Mesenchymal stem cell (in vitro differentiated cells and primary cell): Measurements from ENCODE around the gene RANBP1.

Source experiments
- DNase-seq: peaks from one replicate; pipeline ENCODE4 v3.0.0-alpha.2; 2013
- H2AFZ ChIP-seq: one replicate; pipeline ENCODE4 v1.6.1; 2013; ENCODE audit warnings: low read depth, mild to moderate bottlenecking, control low read depth, inconsistent platforms, low read length, moderate library complexity
- H2AK5ac ChIP-seq: 2 replicates; pipeline ENCODE4 v1.6.1; 2013; ENCODE audit warnings: low read length, moderate library complexity, mild to moderate bottlenecking, inconsistent platforms; ENCODE audit not compliant: severe bottlenecking
- H2BK120ac ChIP-seq: one replicate; pipeline ENCODE4 v1.6.1; 2013; ENCODE audit warnings: low read depth, mild to moderate bottlenecking, inconsistent platforms, low read length, moderate library complexity
- H2BK12ac ChIP-seq, 2 experiments: one replicate each; pipeline ENCODE4 v1.6.1; 2013; ENCODE audit warnings: inconsistent platforms in 2 of 2, low read length in 2 of 2, mild to moderate bottlenecking in 2 of 2, moderate library complexity in 2 of 2, control low read depth in 1 of 2
- H2BK15ac ChIP-seq: one replicate; pipeline ENCODE4 v1.6.1; 2013; ENCODE audit warnings: mild to moderate bottlenecking, low read depth, inconsistent platforms; ENCODE audit not compliant: poor library complexity, severe bottlenecking
- H2BK5ac ChIP-seq: 2 replicates; pipeline ENCODE4 v1.6.1; 2013; ENCODE audit warnings: low read depth, mild to moderate bottlenecking, low read length, control low read depth, inconsistent platforms; ENCODE audit not compliant: poor library complexity, severe bottlenecking
- H3K14ac ChIP-seq, 2 experiments: one replicate each; pipeline ENCODE4 v1.6.1; 2013; ENCODE audit warnings: inconsistent platforms in 2 of 2, low read length in 2 of 2, control low read depth in 1 of 2, mild to moderate bottlenecking in 1 of 2, moderate library complexity in 1 of 2
- H3K18ac ChIP-seq, 2 experiments: one replicate each; pipeline ENCODE4 v1.6.1; 2013; ENCODE audit warnings: inconsistent platforms in 2 of 2, low read length in 2 of 2, control low read depth in 1 of 2, low read depth in 1 of 2, mild to moderate bottlenecking in 1 of 2
- H3K23ac ChIP-seq, 2 experiments: one replicate each; pipeline ENCODE4 v1.6.1; 2013; ENCODE audit warnings: inconsistent platforms in 2 of 2, low read length in 2 of 2, mild to moderate bottlenecking in 2 of 2, moderate library complexity in 2 of 2, control low read depth in 1 of 2
- H3K27ac ChIP-seq: 2 replicates; pipeline ENCODE4 v1.5.1; 2013; ENCODE audit warnings: mild to moderate bottlenecking, moderate library complexity, low read length, control low read depth, inconsistent platforms; ENCODE audit not compliant: poor library complexity, severe bottlenecking
- H3K27me3 ChIP-seq, 2 experiments: 2 replicates each; pipeline versions ENCODE4 v1.6.1 to v1.7.0; 2013; ENCODE audit warnings: low read length in 2 of 2, mild to moderate bottlenecking in 2 of 2, moderate library complexity in 2 of 2, control low read depth in 1 of 2, inconsistent platforms in 1 of 2; ENCODE audit not compliant: control insufficient read depth in 1 of 2, insufficient read depth in 1 of 2
- H3K36me3 ChIP-seq, 2 experiments: 2 replicates each; pipeline versions ENCODE4 v1.6.1 to v1.7.0; 2013; ENCODE audit warnings: low read length in 2 of 2, control low read depth in 1 of 2, inconsistent platforms in 1 of 2, low read depth in 1 of 2, mild to moderate bottlenecking in 1 of 2; ENCODE audit not compliant: insufficient read depth in 2 of 2, control insufficient read depth in 1 of 2
- H3K4ac ChIP-seq, 2 experiments: one replicate each; pipeline ENCODE4 v1.6.1; 2013; ENCODE audit warnings: inconsistent platforms in 2 of 2, low read length in 2 of 2, mild to moderate bottlenecking in 2 of 2, moderate library complexity in 2 of 2, control low read depth in 1 of 2, low read depth in 1 of 2
- H3K4me1 ChIP-seq: 2 replicates; pipeline ENCODE4 v1.6.1; 2013; ENCODE audit warnings: low read depth, low read length, control low read depth; ENCODE audit not compliant: control insufficient read depth, insufficient read depth
- H3K4me2 ChIP-seq: 2 replicates; pipeline ENCODE4 v1.6.1; 2013; ENCODE audit warnings: low read length, mild to moderate bottlenecking, inconsistent platforms; ENCODE audit not compliant: poor library complexity, severe bottlenecking
- H3K4me3 ChIP-seq, 2 experiments: 2 replicates each; pipeline versions ENCODE4 v1.5.1 to v1.7.0; 2013; ENCODE audit warnings: low read length in 2 of 2, mild to moderate bottlenecking in 2 of 2, control low read depth in 1 of 2, low read depth in 1 of 2; ENCODE audit not compliant: insufficient read depth in 1 of 2
- H3K79me1 ChIP-seq: replicated peaks from 2 replicates; pipeline ENCODE4 v1.6.1; 2013; ENCODE audit warnings: mild to moderate bottlenecking, control low read depth, low read length, inconsistent platforms; ENCODE audit not compliant: poor library complexity, severe bottlenecking
- H3K9ac ChIP-seq: 2 replicates; pipeline ENCODE4 v1.7.0; 2013; ENCODE audit warnings: mild to moderate bottlenecking, low read length, moderate library complexity
- H3K9me3 ChIP-seq: 2 replicates; pipeline ENCODE4 v1.7.0; 2013; ENCODE audit warnings: mild to moderate bottlenecking, low read length; ENCODE audit not compliant: control insufficient read depth
- H4K8ac ChIP-seq: one replicate; pipeline ENCODE4 v1.6.1; 2013; ENCODE audit warnings: inconsistent platforms, mild to moderate bottlenecking, low read length, moderate library complexity
- H4K91ac ChIP-seq: one replicate; pipeline ENCODE4 v1.6.1; 2013; ENCODE audit warnings: mild to moderate bottlenecking, low read length, inconsistent platforms
- WGBS: methylation state at CpG from one replicate; pipeline ENCODE4 v1.1.7; 2013; ENCODE audit warnings: mixed read lengths; 5-methylcytosine and 5-hydroxymethylcytosine counted together

RANBP1 gene

GRCh38 chr22:20171288-20172140 lies 55.6 kb downstream of the RANBP1 start:
- peaks cover 23 to 64% of the 10 kb centered on the region in 2 experiments for H3K27me3 ChIP-seq
- H2BK15ac ChIP-seq = no peak overlapping the region
- no peaks in the 10 kb centered on the region for H3K9me3 ChIP-seq
- no peak overlapping the region for H3K9ac ChIP-seq
- H3K4me1 ChIP-seq = no peaks in the 10 kb centered on the region
- no peak overlapping the region for H2AFZ ChIP-seq
- H3K23ac ChIP-seq = no peak overlapping the region
- no peak for DNase-seq
- no peak overlapping the region for H3K14ac ChIP-seq
- no peak overlapping the region for H3K27ac ChIP-seq
- no peaks in the 10 kb centered on the region for H3K79me1 ChIP-seq
- H3K36me3 ChIP-seq = no peaks in the 10 kb centered on the region
- H3K18ac ChIP-seq = no peak overlapping the region
- H4K8ac ChIP-seq = no peak overlapping the region
- 83% methylated on average over 12 of the region's 12 CpGs for WGBS
- no peak overlapping the region for H2AK5ac ChIP-seq
- no peak overlapping the region for H4K91ac ChIP-seq
- no peak overlapping the region for H2BK120ac ChIP-seq
- H3K4me2 ChIP-seq = no peak overlapping the region
- H3K4me3 ChIP-seq = no peak overlapping the region
- H2BK12ac ChIP-seq = no peak overlapping the region
- no peak overlapping the region for H3K4ac ChIP-seq
- no peak overlapping the region for H2BK5ac ChIP-seq

GRCh38 chr22:20172141-20172613 lies 56.3 kb downstream of the RANBP1 start:
- no peak for DNase-seq
- Histone ChIP-seq H4K8ac (no peak overlapping the region), H3K36me3 (no peaks in the 10 kb centered on the region), H3K4me3 (no peak overlapping the region), H3K18ac (no peak overlapping the region), H3K4me2 (no peak overlapping the region), H3K9ac (no peak overlapping the region), H3K79me1 (no peaks in the 10 kb centered on the region), H2BK5ac (no peak overlapping the region), H3K4ac (no peak overlapping the region), H2BK15ac (no peak overlapping the region), H3K9me3 (no peaks in the 10 kb centered on the region), H3K4me1 (no peaks in the 10 kb centered on the region), H2BK120ac (no peak overlapping the region), H2AFZ (no peak overlapping the region), H3K27ac (no peak overlapping the region), H2AK5ac (no peak overlapping the region), H3K23ac (no peak overlapping the region), H3K27me3 (peaks cover 25 to 58% of the 10 kb centered on the region in 2 experiments), H3K14ac (no peak overlapping the region), H2BK12ac (no peak overlapping the region), H4K91ac (no peak overlapping the region)
- 88% methylated on average over 8 of the region's 10 CpGs for WGBS

GRCh38 chr22:20173246-20173645 lies 57.3 kb downstream of the RANBP1 start:
- Histone ChIP-seq H3K9ac (no peak overlapping the region), H3K9me3 (no peaks in the 10 kb centered on the region), H3K4ac (no peak overlapping the region), H2BK12ac (no peak overlapping the region), H3K4me2 (no peak overlapping the region), H3K36me3 (no peaks in the 10 kb centered on the region), H3K27ac (no peak overlapping the region), H3K23ac (peak overlapping the region in 1 of 2 experiments; percentile 9), H3K79me1 (no peaks in the 10 kb centered on the region), H2BK15ac (no peak overlapping the region), H3K18ac (no peak overlapping the region), H2BK120ac (no peak overlapping the region), H4K8ac (no peak overlapping the region), H2AK5ac (no peak overlapping the region), H3K27me3 (peaks cover 36 to 50% of the 10 kb centered on the region in 2 experiments), H2AFZ (no peak overlapping the region), H3K14ac (no peak overlapping the region), H3K4me1 (no peaks in the 10 kb centered on the region), H3K4me3 (no peak overlapping the region), H2BK5ac (no peak overlapping the region), H4K91ac (no peak overlapping the region)
- 88% methylated on average over 11 of the region's 11 CpGs for WGBS
- no peak for DNase-seq

GRCh38 chr22:20173772-20174171 lies 57.9 kb downstream of the RANBP1 start:
- H3K4me3 ChIP-seq = no peak overlapping the region
- no peak overlapping the region for H3K9ac ChIP-seq
- no peak overlapping the region for H3K14ac ChIP-seq
- DNase-seq = no peak
- no peak overlapping the region for H2AFZ ChIP-seq
- no peak overlapping the region for H3K18ac ChIP-seq
- H2BK12ac ChIP-seq = no peak overlapping the region
- H3K4me1 ChIP-seq = no peaks in the 10 kb centered on the region
- H2AK5ac ChIP-seq = no peak overlapping the region
- H3K79me1 ChIP-seq = no peaks in the 10 kb centered on the region
- no peak overlapping the region for H4K8ac ChIP-seq
- no peak overlapping the region for H2BK5ac ChIP-seq
- H2BK15ac ChIP-seq = no peak overlapping the region
- no peak overlapping the region for H3K27ac ChIP-seq
- no peak overlapping the region for H4K91ac ChIP-seq
- H3K9me3 ChIP-seq = no peaks in the 10 kb centered on the region
- H3K36me3 ChIP-seq = no peaks in the 10 kb centered on the region
- no peak overlapping the region for H3K23ac ChIP-seq
- 86% methylated on average over 10 of the region's 10 CpGs for WGBS
- no peak overlapping the region for H3K4ac ChIP-seq
- peaks cover 39 to 51% of the 10 kb centered on the region in 2 experiments for H3K27me3 ChIP-seq
- H2BK120ac ChIP-seq = no peak overlapping the region
- H3K4me2 ChIP-seq = no peak overlapping the region
